Stimulated activated CD4-positive, alpha-beta T cell treated with anti-CD3 and anti-CD28 coated beads, TNF-alpha, amount 100 ng/mL, for 24 hours (primary cell): ENCODE data around the gene NCOA3.
"Not testable (repeated sequence)": the region's sequence is repeated elsewhere in the genome, so short reads cannot be mapped to it uniquely, and the experiment has no call there.

Experiments
- DNase-seq, 3 experiments: peaks; one replicate each; pipeline ENCODE4 v3.0.0-alpha.2; 2020; ENCODE audit warnings: low read depth in 3 of 3

Gene NCOA3

DNA sequence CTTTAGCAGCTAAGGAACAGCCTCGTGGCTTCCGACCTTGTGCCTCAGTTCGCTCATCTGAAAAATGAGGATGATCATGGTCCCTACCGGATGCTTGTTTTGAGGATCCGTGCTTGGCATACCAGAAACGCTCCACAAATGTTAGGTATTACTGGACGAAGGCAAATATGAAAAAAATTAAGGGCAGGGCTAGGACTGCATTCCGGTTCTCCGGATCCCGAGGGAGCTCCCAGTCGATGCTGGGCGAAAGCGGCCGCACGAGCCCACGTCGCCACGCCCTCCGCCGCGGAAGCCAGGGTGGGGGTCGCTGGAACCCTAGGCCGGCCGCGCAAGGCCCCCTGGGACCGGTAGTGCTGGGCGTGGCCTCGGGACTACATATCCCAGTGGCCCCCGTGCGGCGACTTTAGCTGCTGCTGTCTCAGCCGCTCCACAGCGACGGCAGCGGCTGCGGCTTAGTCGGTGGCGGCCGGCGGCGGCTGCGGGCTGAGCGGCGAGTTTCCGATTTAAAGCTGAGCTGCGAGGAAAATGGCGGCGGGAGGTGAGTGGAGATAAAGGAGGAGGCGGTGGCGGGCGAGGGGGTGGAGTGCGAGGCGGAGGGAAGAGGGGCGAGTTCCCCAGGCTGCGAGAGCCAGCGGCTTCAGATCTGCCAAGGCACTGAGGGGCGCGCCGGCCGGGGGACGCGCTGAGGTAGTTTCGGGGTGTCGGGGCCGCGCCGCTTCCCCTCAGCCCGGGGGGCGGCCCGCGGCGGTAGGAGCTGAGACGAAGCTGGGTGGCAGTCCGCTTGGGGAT lies at the start of gene NCOA3:
Gene NCOA3, plus strand, starts transcription at position 406 of the 789 bp plus-strand sequence. CDS start 120,361 bp downstream, outside the sequence.
- peak; percentile 85 to 97 (median 88) for DNase-seq

DNA sequence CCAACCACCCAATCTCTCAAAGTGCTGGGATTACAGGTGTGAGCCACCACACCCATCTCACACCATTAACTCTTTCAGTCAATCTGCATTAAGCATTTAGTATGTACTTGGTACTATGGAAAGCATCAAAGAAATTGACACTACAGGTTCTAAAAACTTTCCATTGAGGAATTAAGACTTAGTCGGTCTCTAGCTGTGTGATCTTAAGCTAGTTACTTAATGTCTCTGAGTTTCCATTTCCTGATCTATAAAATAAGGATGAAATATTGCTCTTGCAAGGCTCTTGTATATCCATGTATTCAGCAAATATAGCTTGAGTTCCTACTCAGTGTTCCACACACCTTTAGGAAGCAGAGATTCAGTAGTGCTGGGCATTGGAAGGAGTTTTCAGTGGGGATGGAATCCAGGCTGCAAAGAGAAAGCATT lies 48.9 kb upstream of the NCOA3 start:
- DNase-seq, result no peak

DNA sequence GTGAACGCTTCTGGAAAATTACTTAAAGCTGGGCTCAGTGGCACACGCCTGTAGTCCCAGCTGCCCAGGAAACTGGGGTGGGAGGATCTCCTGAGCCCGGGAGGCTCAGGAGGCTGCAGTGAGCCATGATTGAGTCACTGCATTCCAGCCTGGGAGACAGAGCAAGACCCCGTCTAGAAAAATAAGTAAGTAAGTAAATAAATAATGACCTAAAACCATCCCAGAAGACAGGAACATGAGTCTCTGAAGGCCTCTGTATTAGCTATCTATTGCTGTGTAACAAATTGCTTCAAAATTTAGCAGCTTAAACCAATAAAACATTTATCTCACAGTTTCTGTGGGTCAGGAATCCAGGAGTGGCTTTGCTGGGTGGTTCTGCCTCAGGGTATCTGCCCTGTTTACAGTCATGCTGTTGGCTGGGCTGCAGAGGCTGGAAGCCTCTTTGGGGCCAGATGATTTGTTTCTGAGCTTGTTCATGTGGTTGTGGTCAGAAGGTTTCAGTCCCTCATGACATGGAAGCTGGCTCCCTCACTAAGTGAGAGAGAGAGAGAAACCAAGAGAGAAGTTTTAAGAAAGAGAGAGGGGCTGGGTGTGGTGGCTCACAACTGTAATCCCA lies 48.4 kb upstream of the NCOA3 start:
- DNase-seq, result peak in 2 of 3 experiments; percentile 14 to 49

DNA sequence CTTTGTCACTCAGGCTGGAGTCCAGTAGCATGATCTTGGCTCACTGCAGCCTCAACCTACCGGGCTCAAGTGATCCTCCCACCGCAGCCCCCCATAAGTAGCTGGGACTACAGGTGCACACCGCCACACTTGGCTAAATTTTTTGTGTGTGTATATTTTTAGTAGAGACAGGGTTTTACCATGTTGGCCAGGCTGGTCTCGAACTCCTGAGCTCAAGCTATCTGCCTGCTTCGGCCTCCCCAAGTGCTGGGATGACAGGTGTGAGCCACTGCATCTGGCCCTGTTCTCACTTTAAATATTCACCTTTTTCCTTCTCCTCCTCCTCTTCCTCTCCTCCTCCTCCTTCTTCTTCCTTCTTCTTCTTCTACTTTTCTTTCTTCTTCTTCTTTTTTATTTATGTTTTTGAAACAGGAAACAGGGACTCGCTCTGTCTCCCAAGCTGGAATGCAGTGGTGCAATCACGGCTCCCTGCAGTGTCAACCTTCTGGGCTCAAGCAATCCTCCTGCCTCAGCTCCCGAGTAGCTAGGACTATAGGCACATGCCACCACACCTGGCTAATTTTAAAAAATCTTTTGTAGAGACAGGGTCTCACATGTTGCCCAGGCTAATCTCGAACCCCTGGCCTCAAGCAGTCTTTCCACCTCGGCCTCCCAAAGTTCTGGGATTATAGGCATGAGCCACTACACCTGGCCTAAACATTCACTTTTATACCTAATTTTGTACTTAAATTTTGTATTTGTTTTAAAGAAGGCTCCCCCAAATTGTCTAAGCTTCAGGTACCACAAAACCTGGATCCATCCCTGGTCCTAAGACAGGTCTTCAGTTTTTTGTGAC lies 47.2 kb upstream of the NCOA3 start:
- DNase-seq, result no peak

DNA sequence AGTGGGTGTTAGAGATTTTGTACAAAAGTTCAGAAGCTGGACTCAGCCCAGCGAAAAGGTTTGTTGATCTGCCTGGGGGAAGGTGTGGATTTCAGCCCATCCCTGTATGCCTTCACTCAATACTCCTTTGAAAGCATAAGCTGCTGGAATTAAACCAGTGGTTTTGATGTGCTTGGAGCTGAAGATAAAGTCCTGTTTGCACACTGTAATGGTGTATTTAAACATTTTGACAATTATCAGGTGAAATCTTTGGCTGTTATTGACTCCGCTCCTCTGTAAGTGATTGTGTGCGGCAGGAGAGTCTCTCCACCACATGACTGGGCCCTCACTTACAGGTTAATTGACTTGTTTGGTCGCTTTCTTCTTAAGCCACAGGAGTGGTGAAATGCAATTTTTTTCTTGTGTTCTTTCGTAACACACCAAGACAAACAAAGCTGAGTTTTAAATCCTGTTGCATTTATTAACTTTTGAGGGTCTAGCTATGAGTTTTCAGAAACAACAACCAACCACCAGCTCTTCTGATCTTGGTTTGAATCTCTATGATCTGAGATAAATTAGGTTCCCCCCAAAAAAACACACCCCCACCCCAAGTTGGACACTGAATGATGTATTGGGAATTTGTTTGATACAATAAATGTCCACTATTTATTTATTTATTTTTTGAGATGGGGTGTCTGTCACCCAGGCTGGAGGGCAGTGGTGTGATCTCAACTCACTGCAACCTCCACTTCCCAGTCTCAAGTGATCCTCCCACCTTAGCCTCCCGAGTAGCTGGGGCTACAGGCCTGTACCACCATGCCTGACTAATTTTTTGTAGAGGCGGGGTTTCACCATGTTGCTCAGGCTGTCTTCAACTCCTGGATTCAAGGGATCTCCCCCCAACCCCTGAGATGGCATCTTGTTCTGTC lies 46.3 kb upstream of the NCOA3 start:
- DNase-seq, result no peak

DNA sequence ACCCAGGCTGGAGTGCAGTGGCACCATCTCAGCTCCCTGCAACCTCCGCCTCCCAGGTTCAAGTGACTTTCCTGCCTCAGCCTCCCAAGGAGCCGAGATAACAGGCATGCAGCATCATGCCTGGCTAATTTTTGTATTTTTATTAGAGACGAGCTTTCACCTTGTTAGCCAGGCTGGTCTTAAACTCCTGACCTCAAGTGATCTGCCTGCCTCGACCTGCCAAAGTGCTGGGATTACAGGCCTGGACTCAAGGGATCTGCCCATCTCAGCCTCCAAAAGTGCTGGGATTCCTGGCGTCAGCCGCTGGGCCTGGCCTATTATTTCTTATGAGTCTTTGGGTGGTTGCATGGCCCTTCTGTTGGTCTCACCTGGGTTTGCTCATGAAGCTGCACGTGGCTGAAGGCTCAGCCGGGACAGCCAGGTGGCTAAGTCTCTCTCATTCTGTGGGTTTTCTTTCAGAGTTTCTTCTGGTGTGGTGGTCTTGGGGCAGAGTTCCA lies 45.6 kb upstream of the NCOA3 start:
- DNase-seq, result no peak

DNA sequence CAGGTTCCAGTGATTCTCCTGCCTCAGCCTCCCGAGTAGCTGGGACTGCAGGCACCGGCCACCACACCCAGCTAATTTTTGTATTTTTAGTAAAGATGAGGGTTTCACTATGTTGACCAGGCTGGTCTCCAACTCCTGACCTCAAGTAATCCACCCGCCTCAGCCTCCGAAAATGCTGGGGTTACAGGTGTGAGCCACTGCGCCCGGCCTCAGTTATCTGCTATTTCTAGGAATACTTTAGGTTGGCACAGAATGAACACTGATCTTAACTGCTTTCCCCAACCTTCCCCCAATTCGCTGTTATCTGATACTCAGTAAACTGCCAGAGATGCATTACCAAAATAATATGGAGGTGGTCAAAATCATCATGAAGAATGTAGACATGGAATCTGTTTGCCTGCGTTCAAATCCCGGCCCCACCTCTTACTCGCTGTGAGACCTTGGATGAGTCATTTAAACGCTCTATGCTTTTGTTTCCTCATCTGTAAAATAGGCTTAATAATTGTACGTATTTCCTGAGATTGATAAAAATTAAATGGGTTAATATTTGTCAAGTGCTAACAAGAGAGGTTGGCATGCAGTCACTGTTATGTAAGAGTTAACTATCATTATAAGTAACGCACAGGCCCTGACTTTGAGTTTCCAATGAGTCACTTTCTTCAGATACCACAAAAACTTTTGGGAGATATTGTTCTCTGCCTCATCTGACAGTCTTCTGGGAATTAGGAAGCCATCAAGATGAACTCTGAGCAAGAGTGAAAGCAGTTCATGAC lies 44.5 kb upstream of the NCOA3 start:
- DNase-seq, result peak in 1 of 3 experiments; percentile 21

DNA sequence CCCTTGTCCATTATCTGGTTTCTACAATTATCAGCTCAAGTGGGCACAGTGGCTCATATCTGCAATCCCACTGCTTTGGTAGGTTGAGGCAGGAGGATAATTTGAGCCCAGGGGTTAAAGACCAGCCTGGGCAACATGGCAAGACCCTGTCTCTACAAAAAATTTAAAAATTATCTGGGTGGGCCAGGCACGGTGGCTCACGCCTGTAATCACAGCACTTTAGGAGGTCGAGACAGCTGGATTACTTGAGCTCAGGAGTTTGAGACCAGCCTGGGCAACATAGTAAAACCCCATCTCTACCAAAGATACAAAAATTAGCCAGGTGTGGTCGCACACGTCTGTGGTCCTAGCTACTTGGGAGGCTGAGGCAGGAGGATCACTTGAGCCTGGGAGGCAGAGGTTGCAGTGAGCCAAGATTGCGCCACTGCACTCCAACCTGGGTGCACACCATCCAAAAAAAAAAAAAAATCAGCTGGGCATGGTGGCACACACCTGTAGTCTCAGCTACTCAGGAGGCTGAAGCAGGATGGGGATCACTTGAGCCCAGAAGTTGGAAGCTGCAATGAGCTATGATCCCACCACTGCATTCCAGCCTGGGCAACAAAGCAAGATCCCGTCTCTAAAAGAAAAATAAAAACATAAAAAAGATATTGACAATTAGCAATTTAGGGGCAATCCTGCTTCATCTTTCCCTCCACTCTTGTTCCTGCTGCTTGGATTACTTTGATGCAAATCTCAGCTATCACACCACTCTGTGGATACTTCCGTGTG lies 43.2 kb upstream of the NCOA3 start:
- DNase-seq, result not testable (repeated sequence)

DNA sequence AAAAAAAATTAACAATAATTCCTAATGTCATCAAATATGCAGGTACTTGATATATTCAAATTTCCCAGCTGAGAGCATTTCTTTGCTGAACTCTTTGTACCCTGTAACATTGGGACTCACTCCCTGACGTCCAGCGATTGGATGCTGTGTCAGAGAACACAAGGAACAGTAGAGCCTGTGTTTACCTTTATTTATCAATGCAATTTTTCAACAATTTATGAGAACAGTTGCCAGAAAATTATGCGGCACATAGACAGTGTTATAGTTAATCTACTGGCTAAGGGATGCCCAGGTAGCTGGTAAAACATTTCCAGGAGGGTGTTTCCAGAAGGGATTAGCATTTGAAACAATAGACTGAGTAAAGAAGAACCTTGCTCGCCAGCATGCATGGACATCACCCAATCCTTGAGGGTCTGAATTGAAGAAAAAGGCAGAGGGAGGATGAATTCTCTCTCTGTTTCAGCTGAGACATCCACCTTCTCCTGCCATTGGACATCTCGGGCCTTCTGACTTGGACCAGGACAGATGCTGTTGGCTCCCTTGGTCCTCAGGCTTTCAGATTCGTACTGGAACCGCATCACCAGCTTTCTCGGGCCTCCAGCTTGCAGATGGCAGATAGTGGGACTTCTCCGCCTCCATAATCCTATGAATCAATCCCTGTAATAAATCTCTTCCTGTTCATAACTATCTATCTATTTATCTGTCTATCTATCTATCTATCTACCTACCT lies 42.2 kb upstream of the NCOA3 start:
- DNase-seq, result no peak

DNA sequence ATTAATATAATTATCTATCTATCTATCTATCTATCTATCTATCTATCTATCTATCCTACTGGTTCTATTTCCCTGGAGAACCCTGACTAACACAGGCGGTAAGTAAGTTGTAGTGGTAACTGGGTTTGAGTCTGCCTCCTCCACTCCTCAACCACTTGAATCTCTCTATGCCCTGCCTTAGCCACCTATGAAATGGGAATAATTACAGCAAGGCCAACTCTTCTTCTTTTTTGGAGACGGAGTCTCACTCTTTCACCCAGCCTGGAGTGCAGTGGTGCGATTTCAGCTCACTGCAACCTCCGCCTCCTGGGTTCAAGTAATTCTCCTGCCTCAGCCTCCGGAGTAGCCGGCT lies 41.0 kb upstream of the NCOA3 start:
- DNase-seq, result not testable (repeated sequence)

DNA sequence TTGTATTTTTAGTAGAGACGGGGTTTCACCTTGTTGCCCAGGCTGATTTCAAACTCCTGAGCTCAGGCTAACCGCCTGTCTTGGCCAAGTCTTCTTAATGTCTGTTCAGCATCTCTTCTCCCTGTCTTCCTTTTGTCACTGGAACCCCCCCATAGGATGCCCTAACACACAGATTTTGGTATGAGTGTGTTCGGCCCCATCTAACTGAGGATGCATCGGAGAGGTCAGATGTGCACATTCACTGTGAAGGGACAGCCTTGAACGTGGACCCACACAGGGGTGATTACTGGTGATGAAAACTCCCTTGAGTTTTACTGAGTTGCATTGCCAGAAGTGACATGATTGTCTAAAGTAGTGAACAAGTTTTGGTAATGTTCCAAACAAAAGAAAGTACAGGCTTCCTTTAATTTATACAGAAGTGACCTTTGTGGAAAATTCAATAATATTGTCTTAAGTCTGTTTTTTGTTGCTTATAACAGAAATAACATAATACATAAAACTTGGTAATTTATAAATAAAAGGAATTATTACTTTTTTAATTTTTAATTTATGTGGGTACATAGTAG lies 40.5 kb upstream of the NCOA3 start:
- no peak for DNase-seq

DNA sequence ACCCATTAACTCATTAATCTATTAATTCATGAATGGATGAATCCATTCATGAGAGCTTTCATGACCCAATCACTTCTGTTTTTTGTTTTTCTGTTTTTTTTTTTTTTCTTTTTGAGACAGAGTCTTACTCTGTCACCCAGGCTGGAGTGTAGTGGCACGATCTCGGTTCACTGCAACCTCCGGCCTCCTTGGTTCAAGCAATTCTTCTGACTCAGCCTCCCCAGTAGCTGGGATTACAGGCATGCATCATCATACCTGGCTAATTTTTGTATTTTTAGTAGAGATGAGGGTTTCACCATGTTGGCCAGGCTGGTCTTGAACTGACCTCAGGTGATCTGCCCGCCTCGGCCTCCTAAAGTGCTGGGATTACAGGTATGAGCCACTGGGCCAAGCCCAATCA lies 39.8 kb upstream of the NCOA3 start:
- not testable (repeated sequence) for DNase-seq

DNA sequence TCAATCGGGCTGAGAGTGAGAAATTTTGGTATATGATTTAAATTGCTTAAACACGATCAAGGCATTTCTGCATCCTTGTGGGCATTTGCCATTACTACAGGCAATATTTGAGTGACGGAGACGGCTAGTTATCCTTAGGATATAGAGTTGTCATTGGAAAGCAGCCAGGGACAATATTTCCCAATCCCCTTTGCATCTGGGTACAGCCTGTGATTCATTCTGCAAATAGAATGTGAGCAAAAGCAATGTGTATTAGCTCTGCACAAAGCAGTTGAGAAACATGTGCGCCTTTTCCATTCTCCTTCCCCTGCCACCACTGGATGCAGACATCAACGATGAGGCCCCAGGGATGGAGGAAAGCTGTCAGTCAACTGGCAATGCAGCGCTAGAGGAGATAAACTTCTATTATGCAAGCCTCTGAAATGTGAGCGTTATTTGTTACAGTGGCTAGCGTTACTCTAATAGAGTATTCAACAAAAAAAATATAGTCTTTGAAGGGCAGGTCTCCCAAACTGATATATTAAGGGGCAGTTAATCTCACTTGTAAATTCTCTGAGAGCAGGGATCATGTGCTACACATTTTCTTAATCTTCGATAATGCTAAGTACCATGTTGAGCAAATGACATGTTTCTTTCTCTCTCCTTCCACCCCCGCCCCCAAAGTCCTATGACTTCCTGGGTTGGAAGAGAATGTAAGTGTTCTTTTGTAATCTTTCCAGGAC lies 37.1 kb upstream of the NCOA3 start:
- DNase-seq, result no peak

DNA sequence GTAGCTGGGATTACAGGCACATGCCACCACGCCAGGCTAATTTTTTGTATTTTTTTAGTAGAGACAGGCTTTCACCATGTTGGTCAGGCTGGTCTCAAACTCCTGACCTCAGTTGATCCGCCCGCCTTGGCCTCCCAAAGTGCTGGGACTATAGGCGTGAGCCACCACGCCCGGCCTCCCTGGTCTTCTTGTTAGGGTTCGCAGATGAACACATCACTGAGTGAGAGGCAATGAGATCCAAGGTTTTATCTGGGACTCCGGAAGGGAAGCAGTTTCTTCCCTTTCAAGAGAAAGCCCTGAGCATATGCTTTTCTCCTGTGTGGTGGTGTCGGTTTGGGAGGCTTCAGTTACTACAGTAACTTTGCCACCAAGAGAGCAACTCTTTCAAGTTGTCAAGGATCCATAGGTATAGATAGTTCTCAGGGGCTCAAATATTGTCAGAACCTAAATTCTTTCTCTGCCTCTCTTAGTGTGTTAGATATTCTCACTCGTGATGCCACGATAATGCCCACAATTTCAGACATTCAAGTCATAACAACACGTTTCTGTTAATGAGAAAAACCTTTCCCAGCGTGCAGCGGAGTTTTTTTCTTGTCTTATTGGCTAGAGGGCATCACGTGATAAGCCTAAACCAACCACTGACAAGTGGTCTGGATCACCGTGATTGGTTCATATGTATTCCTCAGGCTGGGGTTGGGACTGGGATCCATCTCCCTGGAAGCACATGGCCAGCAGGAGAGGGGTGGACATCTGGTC lies 36.2 kb upstream of the NCOA3 start:
- no peak for DNase-seq

DNA sequence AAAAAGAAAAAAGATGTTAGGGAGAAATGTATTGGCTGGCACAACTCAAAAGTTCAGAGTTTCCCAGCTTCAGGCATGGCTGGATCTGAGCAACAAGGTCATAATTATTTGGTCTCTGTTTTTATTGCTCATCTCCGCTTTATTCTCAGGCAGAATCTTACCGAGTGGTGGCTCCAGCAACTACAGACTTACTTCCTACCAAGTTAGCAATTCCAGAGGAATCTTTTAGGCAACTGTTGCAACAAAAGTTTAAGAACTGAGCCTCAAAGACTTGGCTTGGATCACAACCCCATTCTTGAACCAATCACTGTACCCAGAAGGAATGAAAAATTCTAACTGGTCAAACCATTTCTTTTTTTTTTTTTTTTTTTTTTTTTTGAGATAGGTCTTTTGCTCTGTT lies 35.5 kb upstream of the NCOA3 start:
- no peak for DNase-seq

DNA sequence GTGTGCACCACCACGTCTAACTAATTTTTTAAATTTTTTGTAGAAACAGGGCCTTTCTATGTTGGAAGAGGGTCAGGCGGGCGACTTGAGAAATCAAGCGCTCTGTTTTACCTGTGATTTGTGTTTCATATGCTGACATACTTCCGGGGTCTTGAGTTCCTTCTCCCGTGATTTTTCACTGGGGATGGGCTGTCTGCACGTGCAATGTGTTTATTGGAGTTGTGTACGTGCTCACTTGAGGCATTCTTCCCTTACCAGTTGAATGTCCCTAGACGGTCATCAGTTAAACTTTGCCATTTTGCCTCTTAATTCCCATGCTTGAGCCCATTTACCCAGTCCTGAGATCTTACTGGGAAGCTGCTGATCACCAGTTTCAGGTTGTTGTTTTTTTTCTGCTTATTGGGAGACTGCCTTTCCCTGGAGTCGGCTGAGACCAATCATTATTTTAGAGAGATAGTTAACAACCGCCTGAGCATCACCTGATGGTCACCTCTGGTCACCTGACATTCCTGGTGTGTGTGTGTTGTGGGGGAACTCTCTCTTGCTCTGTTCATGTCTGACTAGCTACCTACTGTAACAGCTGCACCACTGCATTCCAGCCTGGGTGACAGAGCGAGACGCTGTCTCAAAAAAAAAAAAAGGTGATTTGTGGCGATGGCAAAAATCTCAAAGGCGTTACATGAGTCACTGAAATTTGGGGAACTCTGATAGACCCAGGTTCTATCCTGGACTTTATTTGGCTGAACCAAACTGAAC lies 34.8 kb upstream of the NCOA3 start:
- no peak for DNase-seq
